ENCODE measurements around the gene C10orf90.
A peak's percentile ranks its signal among the peaks of the same experiment; 100 is the strongest.

The C10orf90 gene

GRCh38 chr10:126634911-126635310, 35.6 kb downstream of the C10orf90 start:
- peak; percentile 29 for DNase-seq (ENCODE audit: low spot score)

- DNase-seq (ENCODE audit: low spot score), result no peak
Observed at GRCh38 chr10:126634347-126634746, 36.1 kb downstream of the C10orf90 start.

GRCh38 chr10:126632705-126633104, 37.8 kb downstream of the C10orf90 start:
- DNase-seq (ENCODE audit: low spot score), result no peak

GRCh38 chr10:126629925-126630624, 40.4 kb downstream of the C10orf90 start:
- no peak for DNase-seq (ENCODE audit: low spot score)

- peak; percentile 90 for DNase-seq (ENCODE audit: low spot score)
Observed at GRCh38 chr10:126628746-126629145, 41.7 kb downstream of the C10orf90 start.

- no peak for DNase-seq (ENCODE audit: low spot score)
Observed at GRCh38 chr10:126621846-126622245, 48.6 kb downstream of the C10orf90 start.

GRCh38 chr10:126618466-126618865, 52.0 kb downstream of the C10orf90 start:
- no peak for DNase-seq (ENCODE audit: low spot score)

- DNase-seq (ENCODE audit: low spot score), result no peak
Observed at GRCh38 chr10:126617733-126618132, 52.8 kb downstream of the C10orf90 start.

GRCh38 chr10:126617208-126617607, 53.3 kb downstream of the C10orf90 start:
- DNase-seq (ENCODE audit: low spot score), result no peak

- no peak for DNase-seq (ENCODE audit: low spot score)
Observed at GRCh38 chr10:126616737-126617136, 53.8 kb downstream of the C10orf90 start.

- DNase-seq (ENCODE audit: low spot score), result no peak
Observed at GRCh38 chr10:126611303-126611702, 59.2 kb downstream of the C10orf90 start.

GRCh38 chr10:126609566-126609965, 60.9 kb downstream of the C10orf90 start:
- peak; percentile 71 for DNase-seq (ENCODE audit: low spot score)

GRCh38 chr10:126599949-126600682, 70.4 kb downstream of the C10orf90 start:
- no peak for DNase-seq (ENCODE audit: low spot score)

- peak; percentile 74 for DNase-seq (ENCODE audit: low spot score)
Observed at GRCh38 chr10:126598009-126598408, 72.5 kb downstream of the C10orf90 start.

GRCh38 chr10:126597211-126597610, 73.3 kb downstream of the C10orf90 start:
- no peak for DNase-seq (ENCODE audit: low spot score)

GRCh38 chr10:126596472-126597016, 73.9 kb downstream of the C10orf90 start:
- no peak for DNase-seq (ENCODE audit: low spot score)

- DNase-seq (ENCODE audit: low spot score), result peak; percentile 73
Observed at GRCh38 chr10:126595160-126595559, 75.3 kb downstream of the C10orf90 start.

- no peak for DNase-seq (ENCODE audit: low spot score)
Observed at GRCh38 chr10:126593968-126594701, 76.4 kb downstream of the C10orf90 start.

GRCh38 chr10:126592901-126593300, 77.6 kb downstream of the C10orf90 start:
- DNase-seq (ENCODE audit: low spot score), result no peak

GRCh38 chr10:126588024-126588423, 82.5 kb downstream of the C10orf90 start:
- no peak for DNase-seq (ENCODE audit: low spot score)

GRCh38 chr10:126586878-126587277, 83.6 kb downstream of the C10orf90 start:
- DNase-seq (ENCODE audit: low spot score), result no peak

- DNase-seq (ENCODE audit: low spot score), result no peak
Observed at GRCh38 chr10:126586128-126586527, 84.4 kb downstream of the C10orf90 start.
